ENCODE results near the gene ESR2.
"Not testable (repeated sequence)": the region's sequence is repeated elsewhere in the genome, so short reads cannot be mapped to it uniquely, and the experiment has no call there.

Gene ESR2

DNA sequence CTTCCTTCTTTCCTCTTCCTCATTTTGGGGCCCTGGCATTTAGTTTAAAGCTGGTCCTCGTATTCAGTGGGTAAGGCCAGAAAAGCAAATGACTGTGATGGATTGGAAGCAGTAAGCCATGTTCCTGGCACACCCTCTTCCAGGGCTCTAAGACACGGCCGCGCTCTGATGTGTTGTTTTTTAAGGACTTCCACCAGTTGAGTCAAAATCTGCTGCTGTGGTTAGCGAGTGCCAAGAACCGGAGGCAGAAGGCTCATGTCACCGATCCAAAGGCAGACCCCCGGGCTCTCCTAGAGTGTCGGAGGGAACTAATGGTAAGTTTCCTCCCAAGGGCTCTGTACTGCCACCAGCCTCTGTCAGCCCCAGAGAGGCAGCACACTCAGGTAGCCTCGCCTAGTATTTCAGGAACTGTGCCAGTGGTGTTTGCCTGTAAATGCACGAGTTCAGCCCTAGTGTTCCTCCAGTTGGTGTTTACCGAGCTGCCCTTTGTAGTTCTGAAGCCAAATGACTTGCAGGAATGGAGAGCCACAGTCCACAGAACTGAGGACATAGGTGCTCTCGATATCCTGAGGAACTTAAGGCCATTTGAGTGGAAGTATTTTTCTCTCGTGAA, 72.7 kb downstream of the ESR2 start:
- no peak for DNase-seq (ENCODE audit: low read depth, low spot score)

DNA sequence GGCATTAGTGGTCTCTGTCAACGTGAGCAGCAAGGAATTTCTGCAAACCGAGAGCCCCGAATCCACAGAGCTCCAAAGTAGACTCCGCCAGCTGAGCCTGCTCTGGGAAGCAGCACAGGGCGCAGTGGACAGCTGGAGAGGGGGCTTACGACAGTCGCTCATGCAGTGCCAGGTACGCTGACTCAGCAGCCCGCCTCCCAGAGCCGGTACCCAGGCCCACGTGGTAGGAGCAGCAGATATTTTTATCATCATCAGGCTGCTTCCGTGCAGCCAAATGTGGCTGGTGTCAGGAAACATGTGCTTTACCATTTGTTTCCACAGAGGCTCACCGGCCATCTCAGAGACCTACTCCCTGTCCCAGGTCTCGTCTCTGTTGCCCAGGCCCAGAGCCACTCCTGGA, 73.7 kb downstream of the ESR2 start:
- no peak for DNase-seq (ENCODE audit: low read depth, low spot score)

DNA sequence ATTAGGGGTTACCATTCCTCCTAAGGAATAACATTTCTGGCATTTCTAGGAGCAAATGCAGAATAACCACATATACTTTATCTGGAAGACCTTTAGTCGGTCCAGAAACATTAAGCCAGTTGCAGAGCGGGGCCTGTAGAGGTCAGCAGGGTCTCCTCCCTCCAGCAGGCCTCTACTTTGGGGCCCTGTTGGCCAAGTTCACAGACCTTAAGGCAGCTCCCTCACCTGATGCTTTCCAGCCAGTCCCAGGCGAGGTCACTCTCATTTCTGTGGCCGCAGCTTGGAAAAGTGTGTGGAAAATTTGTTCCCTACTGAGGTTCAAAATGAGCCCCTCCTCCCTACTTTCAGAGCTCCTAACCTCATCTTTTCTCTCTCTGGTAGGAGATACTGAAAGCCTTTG, 74.1 kb downstream of the ESR2 start:
- DNase-seq (ENCODE audit: low read depth, low spot score), result no peak

DNA sequence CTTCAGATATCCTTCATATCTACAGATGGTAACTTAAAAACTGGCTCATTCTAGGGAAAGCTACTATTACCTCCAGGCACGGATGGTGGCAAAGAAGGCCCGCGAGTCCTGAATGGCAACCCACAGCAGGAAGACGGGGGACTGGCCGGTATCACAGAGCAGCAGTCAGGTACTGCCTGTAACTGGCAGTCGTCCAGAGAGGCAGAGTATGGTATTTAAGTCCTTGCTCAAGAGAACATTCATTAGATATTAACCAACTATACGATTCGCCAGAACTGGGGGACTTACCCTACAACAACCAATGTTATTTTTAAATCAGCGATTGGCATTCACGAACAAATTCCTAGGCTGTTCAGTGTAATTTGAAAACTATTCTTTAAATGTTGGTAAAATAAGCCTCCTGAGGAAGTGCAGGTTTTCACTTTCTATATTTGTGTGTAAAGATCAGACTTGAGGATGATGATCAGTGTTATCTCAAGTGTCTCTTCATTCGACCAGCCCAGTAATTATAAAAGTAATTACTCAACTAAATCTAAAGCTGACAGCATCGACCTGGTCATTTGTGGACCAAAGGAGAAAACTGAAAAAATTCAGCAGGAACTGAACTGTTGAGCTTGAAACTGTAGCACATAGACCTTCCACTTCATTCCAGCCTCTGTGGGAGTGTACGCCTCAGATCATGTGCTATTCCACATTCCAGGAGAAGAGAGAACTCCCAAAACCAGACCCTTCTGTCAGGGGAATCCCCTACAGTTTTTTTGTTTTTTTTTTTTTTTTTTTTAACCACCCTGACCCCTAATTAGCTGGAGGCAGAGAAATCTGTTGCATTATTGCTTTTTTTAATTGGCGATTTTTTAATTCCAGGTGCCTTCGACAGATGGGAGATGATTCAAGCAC, 75.6 kb downstream of the ESR2 start:
- DNase-seq (ENCODE audit: low read depth, low spot score), result no peak

DNA sequence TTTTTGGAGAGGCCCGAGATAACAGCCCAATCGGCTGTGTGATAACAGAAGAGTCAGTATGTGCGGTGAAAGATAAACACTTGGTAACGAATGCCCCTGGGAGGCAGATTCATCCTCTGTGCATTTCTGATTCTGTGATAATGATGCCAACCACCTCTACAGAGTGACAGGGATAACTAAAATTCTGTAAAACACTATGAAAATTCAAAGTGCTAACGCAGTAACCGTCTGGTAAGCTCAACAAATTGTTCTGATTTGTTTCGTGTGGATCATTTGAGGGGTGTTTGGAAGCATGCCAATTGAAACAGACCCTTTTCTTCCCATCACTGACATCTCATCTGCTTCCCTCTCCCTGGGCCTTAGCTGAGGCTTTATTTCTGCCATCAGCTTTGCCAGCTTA, 76.3 kb downstream of the ESR2 start:
- no peak for DNase-seq (ENCODE audit: low read depth, low spot score)

DNA sequence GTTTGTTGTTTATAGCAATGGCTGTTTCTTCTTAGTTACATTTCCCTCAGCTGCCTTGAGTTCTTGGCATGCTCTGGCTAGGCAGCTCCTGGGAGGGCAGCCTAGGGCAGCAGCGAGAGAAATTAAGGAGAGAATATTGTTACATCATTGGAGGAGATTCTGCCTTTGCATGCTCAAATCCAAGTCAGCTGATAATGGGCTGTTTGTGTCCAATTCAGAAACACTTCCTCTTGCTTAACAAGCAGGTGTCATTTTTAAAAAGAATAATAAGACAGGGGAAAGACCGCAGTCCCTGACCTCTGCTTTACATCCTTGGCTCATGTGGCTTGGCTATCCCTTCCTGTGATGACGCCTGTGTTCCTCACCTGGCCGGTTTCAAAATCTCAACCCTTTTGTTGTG, 76.9 kb downstream of the ESR2 start:
- no peak for DNase-seq (ENCODE audit: low read depth, low spot score)

DNA sequence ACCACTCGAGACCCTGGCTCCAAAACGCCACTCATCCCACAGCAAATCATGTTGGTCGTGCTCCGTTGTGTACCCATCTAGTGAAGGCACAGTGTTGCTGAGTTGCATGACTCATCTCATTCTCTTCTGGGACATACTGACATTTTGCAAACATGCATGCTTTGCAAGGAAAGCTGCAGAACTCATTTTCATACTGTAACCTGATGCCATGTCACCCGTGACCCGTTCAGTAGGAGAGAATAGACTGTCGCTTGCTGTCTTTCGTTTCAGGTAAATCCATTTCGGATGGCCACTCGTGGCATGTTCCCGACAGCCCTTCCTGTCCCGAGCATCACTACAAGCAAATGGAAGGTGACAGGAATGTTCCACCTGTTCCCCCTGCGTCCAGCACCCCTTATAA, 78.2 kb downstream of the ESR2 start:
- no peak for DNase-seq (ENCODE audit: low read depth, low spot score)

DNA sequence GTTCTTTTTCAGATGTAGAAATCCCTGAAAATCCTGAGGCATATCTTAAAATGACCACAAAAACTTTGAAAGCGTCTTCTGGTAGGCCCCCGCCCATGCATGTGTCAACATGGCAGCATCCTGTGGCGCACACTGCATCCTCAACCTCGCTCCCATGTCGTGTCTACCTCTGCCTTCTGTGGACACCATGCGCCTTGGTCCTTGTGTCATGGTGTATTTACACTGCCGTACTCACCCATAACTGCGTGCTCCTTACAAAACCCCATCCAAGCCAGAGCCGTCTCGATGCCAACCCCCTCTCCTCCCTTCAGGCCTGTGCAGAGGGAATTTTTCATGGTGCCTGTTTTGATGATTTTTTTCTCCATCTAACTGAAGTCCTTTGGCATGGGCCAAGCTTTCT, 78.9 kb downstream of the ESR2 start:
- DNase-seq (ENCODE audit: low read depth, low spot score), result no peak

DNA sequence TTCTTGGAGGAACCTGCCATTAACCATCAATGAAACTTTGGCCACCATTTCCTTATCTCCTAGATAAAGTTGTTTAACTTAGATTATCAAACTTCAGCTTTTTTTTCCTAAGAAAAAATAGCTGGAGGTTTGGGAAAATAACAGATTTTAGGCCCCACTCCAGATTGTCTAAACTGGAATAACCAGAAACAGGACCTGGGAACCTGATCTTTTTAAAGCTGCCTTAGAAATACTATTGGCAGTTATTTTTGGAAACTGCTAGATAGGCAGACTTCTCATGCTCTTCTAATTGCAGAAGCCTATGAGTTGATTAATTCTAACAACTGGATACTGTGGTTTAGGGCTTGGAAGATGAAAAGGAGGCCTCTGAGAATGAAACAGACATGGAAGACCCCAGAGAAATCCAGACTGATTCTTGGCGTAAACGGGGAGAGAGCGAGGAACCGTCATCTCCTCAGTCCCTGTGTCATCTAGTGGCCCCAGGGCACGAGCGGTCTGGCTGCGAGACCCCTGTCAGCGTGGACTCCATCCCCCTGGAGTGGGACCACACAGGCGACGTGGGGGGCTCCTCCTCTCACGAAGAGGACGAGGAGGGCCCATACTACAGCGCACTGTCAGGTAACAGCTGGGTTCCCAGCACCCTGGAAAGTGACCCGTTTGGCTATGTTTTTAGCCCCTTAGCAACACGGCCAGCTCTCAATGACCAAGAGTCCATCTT, 80.2 kb downstream of the ESR2 start:
- no peak for DNase-seq (ENCODE audit: low read depth, low spot score)

DNA sequence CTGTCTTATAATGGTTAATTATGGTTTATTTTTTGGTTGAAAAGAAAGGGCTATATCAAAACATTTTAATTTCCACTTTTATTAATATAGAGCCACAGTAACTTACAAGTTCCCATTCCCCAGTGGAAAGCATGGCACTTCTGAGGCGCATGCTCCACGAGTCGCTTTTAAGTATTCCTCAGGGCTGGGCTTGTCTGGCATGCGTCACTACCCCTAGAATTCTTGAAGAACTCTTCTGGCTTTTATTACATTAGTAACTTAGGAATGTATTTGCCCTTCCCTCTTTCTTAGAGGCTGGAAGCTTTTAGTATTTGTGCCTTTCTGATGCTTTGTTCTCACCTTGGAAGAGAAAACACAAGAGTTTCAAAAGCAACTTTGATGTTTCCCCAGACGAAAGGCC, 81.1 kb downstream of the ESR2 start:
- DNase-seq (ENCODE audit: low read depth, low spot score), result peak; percentile 41

DNA sequence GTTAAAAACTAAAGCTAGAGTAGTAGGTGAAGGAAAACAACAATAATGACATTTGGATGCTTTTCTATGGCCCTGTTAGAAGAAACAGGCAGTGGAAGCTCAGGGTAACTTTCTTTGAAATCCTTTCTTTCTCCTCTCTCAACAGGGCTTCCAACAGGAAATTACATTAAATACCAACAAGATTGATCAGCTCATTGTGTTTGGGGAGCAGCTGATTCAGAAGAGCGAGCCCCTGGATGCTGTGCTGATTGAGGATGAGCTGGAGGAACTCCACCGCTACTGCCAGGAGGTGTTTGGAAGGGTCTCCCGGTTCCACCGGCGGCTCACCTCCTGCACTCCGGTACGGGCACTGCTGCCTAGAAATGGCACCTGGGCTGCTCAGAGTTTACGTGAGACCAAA, 81.5 kb downstream of the ESR2 start:
- no peak for DNase-seq (ENCODE audit: low read depth, low spot score)

DNA sequence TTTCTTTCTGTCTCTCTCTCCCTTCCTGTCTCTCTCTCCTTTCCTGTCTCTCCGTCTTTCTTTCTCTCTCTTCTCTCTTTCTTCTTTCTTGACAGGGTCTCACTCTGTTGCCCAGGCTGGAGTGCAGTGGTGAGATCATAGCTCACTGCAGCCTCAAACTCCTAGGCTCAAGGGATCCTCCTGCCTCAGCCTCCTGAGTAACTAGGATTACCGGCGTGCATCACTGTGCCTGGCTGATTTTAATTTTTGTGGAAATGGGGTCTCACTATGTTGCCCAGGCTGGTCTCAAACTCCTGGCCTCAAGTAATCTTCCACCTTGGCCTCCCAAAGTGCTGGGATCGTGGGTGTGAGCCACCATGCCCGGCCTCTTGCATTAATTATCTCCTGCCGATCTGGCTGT, 83.3 kb downstream of the ESR2 start:
- DNase-seq (ENCODE audit: low read depth, low spot score), result not testable (repeated sequence)

DNA sequence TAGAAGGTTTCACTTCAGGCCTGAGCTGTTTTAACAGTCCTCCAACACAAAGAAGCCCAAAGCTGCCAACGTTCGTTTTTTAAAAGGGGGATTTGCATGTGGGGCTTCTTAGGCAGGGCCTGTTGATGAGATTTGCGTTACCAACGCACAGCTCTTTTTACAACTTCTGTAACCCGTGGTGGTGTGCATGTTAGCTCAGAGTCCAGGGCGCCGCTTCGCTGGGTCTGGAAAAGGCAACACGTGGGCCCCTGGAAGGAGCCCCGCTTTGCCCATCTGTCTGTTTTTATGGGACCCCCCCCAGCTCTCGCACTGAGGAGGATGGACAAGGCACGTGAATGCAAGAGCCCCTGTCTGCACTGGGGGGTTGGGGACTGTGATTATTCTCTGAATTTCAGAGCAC, 84.0 kb downstream of the ESR2 start:
- no peak for DNase-seq (ENCODE audit: low read depth, low spot score)

DNA sequence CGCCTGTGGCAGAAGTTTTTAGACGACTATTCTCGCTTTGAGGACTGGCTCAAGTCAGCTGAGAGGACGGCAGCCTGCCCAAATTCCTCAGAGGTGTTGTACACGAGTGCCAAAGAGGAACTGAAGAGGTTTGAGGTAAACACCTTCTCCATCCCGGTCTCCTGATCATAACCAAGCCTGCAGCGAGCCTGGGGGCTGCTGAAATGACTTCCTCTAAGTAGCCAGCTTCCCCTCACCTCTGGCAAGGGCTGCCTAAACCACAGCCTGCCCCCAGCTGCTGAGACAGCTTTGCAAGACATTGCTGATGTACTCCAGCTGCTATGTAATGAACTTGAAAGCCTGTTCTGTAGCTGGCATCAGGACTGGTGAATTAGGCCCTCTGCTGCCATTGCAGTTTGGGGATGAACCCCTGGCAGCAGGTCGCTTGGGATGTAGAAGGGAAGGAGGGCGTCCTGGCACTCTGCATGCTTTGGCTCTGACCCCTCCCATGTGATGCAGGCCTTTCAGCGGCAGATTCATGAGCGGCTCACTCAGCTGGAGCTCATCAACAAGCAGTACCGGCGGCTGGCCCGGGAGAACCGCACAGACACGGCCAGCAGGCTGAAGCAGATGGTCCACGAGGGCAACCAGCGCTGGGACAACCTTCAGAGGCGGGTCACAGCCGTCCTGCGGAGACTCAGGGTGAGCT, 84.6 kb downstream of the ESR2 start:
- no peak for DNase-seq (ENCODE audit: low read depth, low spot score)

DNA sequence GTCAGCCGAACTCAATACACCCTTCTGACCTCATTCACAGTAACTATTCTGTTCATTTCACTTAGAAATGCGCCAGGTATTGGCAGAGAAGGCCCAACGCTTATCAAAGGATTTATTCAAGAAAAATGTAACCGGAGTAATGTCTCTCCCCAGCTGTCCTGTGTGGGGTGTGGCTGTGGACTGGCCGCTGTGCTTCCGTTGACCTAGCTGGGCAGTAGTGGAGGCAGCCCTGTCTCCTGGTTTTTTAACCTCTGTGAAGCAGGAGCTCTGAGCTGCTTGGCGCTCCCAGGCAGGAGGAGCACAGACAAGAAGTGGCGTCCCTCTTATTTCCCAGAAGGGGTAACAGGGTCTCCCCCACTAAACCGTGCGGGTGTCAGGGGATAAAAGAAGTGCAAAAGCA, 85.2 kb downstream of the ESR2 start:
- DNase-seq (ENCODE audit: low read depth, low spot score), result no peak

DNA sequence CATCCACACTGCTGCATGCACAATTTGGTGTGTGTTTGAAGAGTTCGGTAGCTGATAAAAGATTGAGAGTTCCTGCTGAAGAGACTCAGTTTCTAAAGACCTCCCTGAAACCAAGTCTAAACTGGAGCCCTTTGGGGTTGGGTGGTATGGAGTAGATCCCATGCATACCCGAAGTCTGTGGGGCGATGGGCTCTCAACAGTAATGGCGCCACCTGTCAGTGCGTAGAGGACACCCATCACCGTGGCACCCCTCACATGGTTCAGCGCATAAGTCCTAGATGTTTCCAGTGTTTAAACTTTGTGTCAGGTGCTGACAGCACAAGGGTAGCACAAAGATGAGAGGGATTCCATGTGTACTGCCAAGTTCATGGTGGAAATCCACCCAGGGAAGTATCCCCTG, 85.9 kb downstream of the ESR2 start:
- DNase-seq (ENCODE audit: low read depth, low spot score), result no peak

DNA sequence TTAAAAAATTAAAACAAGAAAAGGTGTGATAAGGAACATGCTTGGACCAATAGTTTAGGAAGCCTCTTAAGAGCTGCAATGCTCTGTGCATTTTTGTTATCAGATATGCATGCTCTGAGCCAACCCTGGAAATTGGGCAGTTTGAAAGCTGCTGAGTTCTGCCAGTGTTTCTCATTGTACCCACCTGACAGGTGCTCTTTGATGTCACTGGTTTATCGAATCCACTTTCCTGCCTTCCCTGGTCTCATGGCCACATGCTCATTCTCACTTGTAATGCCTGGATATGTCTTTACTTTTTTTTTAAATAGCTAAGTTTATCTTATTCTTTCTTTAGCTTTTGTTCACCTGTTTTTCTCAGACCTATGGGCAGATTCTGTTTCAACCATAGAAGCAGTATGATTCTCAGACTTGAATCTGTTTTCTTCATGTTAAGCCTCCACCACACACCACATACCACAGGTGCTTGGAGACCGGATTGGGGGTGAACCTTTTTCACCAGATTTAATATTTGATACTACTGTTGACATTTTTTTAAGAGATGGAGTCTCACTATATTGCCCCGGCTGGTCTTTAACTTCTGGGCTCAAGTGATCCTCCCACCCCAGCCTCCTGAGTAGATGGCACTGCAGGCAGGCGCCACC, 90.7 kb downstream of the ESR2 start:
- DNase-seq (ENCODE audit: low read depth, low spot score), result no peak

DNA sequence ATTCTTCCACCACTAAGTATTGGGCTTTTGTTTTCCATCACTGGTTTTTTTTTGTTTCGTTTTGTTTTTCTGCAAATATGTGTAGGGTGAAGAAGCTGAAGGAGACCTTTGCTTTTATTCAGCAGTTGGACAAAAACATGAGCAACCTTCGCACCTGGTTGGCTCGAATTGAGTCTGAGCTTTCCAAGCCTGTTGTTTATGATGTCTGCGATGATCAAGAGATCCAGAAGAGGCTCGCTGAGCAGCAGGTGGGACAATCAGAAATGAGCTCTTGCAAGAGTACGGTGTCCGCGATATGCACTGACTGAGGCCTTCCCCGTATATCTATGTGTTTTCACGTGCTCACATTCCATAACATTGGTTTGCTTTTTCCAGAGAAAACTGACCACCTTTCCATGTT, 91.5 kb downstream of the ESR2 start:
- no peak for DNase-seq (ENCODE audit: low read depth, low spot score)

DNA sequence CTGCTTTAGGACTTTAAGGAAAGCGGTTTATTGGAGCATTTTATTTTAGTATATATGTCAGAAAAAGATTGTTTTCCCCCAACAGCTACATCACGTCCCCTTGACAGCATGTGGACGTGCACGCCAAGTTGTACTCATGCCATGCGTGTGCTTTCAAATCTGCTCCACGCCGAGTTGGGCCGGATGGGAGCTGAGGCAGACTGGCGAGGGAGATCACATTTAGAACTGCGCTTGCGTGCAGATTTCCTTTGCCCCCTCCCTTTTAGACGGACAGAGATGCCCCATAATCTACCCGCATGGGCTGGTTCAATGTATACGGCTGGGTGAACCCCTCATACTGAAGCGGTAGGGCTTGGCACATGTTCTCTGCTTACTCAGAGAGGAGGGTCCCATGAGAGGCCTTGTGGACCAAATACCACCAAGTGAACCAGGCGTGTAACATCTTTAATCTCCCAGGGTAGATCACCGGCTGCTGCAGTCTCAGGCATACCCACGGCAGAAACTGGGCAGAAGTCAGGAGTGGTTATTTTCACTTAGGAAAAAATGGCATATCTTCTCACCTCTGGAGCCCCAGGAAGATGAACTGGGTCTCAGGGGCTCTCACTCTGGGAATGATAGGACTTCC, 92.1 kb downstream of the ESR2 start:
- no peak for DNase-seq (ENCODE audit: low read depth, low spot score)

DNA sequence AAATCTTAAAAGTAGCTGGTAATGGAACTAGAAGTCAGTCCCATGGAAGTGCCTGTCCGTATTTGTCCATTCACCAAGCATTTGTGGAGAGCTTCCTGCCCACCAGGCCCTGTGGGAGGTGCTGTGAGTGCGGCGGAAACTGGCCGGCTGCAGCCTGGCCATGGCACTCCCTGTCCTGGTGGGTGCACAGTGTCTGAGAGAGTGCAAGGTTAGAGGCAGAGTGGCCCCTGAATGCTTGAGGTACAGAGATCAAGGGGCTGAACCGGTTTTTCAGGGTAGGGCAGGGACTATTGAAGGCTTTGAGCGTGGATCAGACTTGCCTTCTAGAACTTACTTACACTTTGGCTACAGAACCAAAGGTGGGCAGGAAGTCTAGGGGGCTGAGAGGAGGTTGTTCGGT, 92.9 kb downstream of the ESR2 start:
- DNase-seq (ENCODE audit: low read depth, low spot score), result no peak

DNA sequence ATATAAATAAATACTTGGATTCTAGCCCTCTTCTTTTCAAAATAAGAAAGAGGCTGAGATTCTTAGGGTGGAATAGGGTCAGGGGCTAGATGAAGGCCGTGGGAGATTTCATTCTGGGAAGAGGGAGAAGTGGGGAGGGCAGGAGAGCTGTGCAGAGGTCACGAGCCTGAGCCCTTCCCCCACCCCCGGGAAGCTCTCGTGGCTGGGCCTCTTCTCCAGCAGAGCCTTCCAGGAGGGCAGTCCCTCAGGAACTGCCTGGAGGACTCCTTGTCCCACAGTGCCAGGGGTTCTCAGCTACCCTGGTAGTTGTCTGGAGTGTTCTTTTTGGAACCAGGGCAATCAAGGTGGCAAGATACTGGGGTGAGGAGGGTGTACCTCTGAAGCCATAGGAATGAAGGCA, 94.0 kb downstream of the ESR2 start:
- no peak for DNase-seq (ENCODE audit: low read depth, low spot score)

Data from astrocyte of the hippocampus (primary cell).